Neuron (in vitro differentiated cells): ENCODE measurements around the gene NWD2.

Experiments used
- H2AFZ ChIP-seq: one replicate; pipeline ENCODE4 v1.6.1; 2013; ENCODE audit warnings: low read depth, mild to moderate bottlenecking, inconsistent platforms, low read length, moderate library complexity
- H3K27me3 ChIP-seq: one replicate; pipeline ENCODE4 v1.6.1; 2013; ENCODE audit warnings: low read length; ENCODE audit not compliant: insufficient read depth
- H3K36me3 ChIP-seq: one replicate; pipeline ENCODE4 v1.6.1; 2013; ENCODE audit warnings: low read length; ENCODE audit not compliant: insufficient read depth
- H3K4me1 ChIP-seq: one replicate; pipeline ENCODE4 v1.6.1; 2013; ENCODE audit warnings: low read length; ENCODE audit not compliant: insufficient read depth
- H3K4me3 ChIP-seq: 2 replicates; pipeline ENCODE4 v1.5.1; 2013; ENCODE audit warnings: mild to moderate bottlenecking, low read length, moderate library complexity
- H3K9me3 ChIP-seq: one replicate; pipeline ENCODE4 v1.6.1; 2013; ENCODE audit warnings: low read length

The NWD2 gene

GRCh38 chr4:37455301-37456131 is 211.0 kb downstream of the NWD2 start:
- H3K36me3 ChIP-seq, result no peaks in the 10 kb centered on the region
- H3K4me3 ChIP-seq, result no peak overlapping the region
- H3K4me1 ChIP-seq, result peaks cover 13% of the 10 kb centered on the region
- no peak overlapping the region for H2AFZ ChIP-seq
- H3K27me3 ChIP-seq, result peaks cover 27% of the 10 kb centered on the region
- no peaks in the 10 kb centered on the region for H3K9me3 ChIP-seq

- Histone ChIP-seq H3K27me3 (no peaks in the 10 kb centered on the region), H2AFZ (no peak overlapping the region), H3K9me3 (no peaks in the 10 kb centered on the region), H3K36me3 (no peaks in the 10 kb centered on the region), H3K4me3 (no peak overlapping the region), H3K4me1 (no peaks in the 10 kb centered on the region)
Measured at GRCh38 chr4:37461801-37462200, 217.3 kb downstream of the NWD2 start.

GRCh38 chr4:37463033-37463856 is 218.7 kb downstream of the NWD2 start:
- Histone ChIP-seq H3K4me3 (no peak overlapping the region), H3K36me3 (no peaks in the 10 kb centered on the region), H2AFZ (no peak overlapping the region), H3K4me1 (no peaks in the 10 kb centered on the region), H3K9me3 (no peaks in the 10 kb centered on the region), H3K27me3 (no peaks in the 10 kb centered on the region)

GRCh38 chr4:37464373-37465128 is 220.0 kb downstream of the NWD2 start:
- H3K4me1 ChIP-seq, result no peaks in the 10 kb centered on the region
- H3K9me3 ChIP-seq, result no peaks in the 10 kb centered on the region
- no peaks in the 10 kb centered on the region for H3K27me3 ChIP-seq
- no peaks in the 10 kb centered on the region for H3K36me3 ChIP-seq
- no peak overlapping the region for H2AFZ ChIP-seq
- no peak overlapping the region for H3K4me3 ChIP-seq

- Histone ChIP-seq H3K4me3 (no peak overlapping the region), H2AFZ (no peak overlapping the region), H3K27me3 (no peaks in the 10 kb centered on the region), H3K4me1 (no peaks in the 10 kb centered on the region), H3K9me3 (no peaks in the 10 kb centered on the region), H3K36me3 (no peaks in the 10 kb centered on the region)
Measured at GRCh38 chr4:37465296-37465695, 220.8 kb downstream of the NWD2 start.

- H3K36me3 ChIP-seq, result no peaks in the 10 kb centered on the region
- H2AFZ ChIP-seq, result no peak overlapping the region
- no peaks in the 10 kb centered on the region for H3K27me3 ChIP-seq
- no peak overlapping the region for H3K4me3 ChIP-seq
- H3K9me3 ChIP-seq, result no peaks in the 10 kb centered on the region
- H3K4me1 ChIP-seq, result no peaks in the 10 kb centered on the region
Measured at GRCh38 chr4:37465845-37466244, 221.3 kb downstream of the NWD2 start.

GRCh38 chr4:37467223-37467622 is 222.7 kb downstream of the NWD2 start:
- Histone ChIP-seq H3K9me3 (no peaks in the 10 kb centered on the region), H3K4me1 (no peaks in the 10 kb centered on the region), H3K36me3 (no peaks in the 10 kb centered on the region), H3K27me3 (no peaks in the 10 kb centered on the region), H3K4me3 (no peak overlapping the region), H2AFZ (no peak overlapping the region)

GRCh38 chr4:37467824-37468223 is 223.3 kb downstream of the NWD2 start:
- no peak overlapping the region for H2AFZ ChIP-seq
- no peaks in the 10 kb centered on the region for H3K36me3 ChIP-seq
- H3K27me3 ChIP-seq, result no peaks in the 10 kb centered on the region
- no peaks in the 10 kb centered on the region for H3K4me1 ChIP-seq
- no peak overlapping the region for H3K4me3 ChIP-seq
- no peaks in the 10 kb centered on the region for H3K9me3 ChIP-seq

- Histone ChIP-seq H3K4me1 (no peaks in the 10 kb centered on the region), H3K36me3 (no peaks in the 10 kb centered on the region), H2AFZ (no peak overlapping the region), H3K9me3 (no peaks in the 10 kb centered on the region), H3K27me3 (no peaks in the 10 kb centered on the region), H3K4me3 (no peak overlapping the region)
Measured at GRCh38 chr4:37469286-37469685, 224.7 kb downstream of the NWD2 start.

GRCh38 chr4:37470245-37470644 is 225.7 kb downstream of the NWD2 start:
- Histone ChIP-seq H2AFZ (no peak overlapping the region), H3K9me3 (no peaks in the 10 kb centered on the region), H3K36me3 (no peaks in the 10 kb centered on the region), H3K4me3 (no peak overlapping the region), H3K4me1 (no peaks in the 10 kb centered on the region), H3K27me3 (no peaks in the 10 kb centered on the region)

- Histone ChIP-seq H3K4me3 (no peak overlapping the region), H3K4me1 (no peaks in the 10 kb centered on the region), H2AFZ (no peak overlapping the region), H3K27me3 (no peaks in the 10 kb centered on the region), H3K9me3 (no peaks in the 10 kb centered on the region), H3K36me3 (no peaks in the 10 kb centered on the region)
Measured at GRCh38 chr4:37471093-37471492, 226.6 kb downstream of the NWD2 start.

- Histone ChIP-seq H3K9me3 (no peaks in the 10 kb centered on the region), H3K36me3 (no peaks in the 10 kb centered on the region), H3K27me3 (no peaks in the 10 kb centered on the region), H2AFZ (no peak overlapping the region), H3K4me1 (no peaks in the 10 kb centered on the region), H3K4me3 (no peak overlapping the region)
Measured at GRCh38 chr4:37471971-37472370, 227.4 kb downstream of the NWD2 start.

GRCh38 chr4:37473807-37474206 is 229.3 kb downstream of the NWD2 start:
- Histone ChIP-seq H3K27me3 (no peaks in the 10 kb centered on the region), H3K9me3 (no peaks in the 10 kb centered on the region), H3K36me3 (no peaks in the 10 kb centered on the region), H2AFZ (no peak overlapping the region), H3K4me1 (no peaks in the 10 kb centered on the region), H3K4me3 (no peak overlapping the region)
